Measurements from ENCODE around the gene DCST2.

DNA sequence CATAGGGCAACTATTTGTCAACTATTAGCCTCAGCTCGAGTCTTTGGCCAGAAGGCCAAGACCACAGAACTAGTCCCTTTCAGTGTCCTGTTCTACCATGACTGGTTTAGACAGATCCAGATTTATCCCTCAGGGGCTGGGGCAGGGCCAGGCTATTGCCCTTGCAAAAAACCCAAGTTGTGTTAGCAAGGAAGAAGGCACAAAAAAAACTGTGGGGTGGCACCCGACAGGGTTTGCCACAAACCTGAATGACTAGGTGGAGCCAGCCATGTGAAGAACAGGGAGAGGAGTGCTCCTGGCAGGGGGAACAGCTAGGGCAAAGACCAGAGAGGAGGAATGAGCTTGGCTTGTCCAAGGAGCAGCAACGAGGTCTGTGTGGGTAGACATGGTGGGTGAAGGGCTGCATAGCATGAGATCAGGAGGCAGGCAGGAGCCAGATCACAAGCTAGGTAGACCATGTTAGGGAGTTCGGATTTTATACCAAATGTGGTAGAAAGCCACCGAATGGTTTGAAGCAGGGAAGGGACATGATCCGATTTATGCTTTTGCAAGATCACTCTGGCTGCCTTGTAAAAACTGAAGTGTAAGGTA lies 4.4 kb upstream of the DCST2 start:
- TF ChIP-seq CTCF (IDR thresholded peaks at IDR 0.05), result no peak
- no peak for TF ChIP-seq POLR2A (IDR thresholded peaks at IDR 0.05)
